Large intestine (tissue), 3 donors: Measurements from ENCODE around the gene ZNRF2. TPM values are rescaled to one million over a fixed set of nuclear protein-coding genes. Genes with fewer than 3 reads are reported as not detected.
"Not testable (repeated sequence)": the region's sequence is repeated elsewhere in the genome, so short reads cannot be mapped to it uniquely, and the experiment has no call there.

Experiments
- DNase-seq, 2 donors: peaks; one replicate each; pipeline versions ENCODE4 v3.0.0 to v3.0.0-alpha.2; 2013
- H3K27ac ChIP-seq: one replicate; pipeline ENCODE4 v1.5.1; 2013; ENCODE audit warnings: low read length
- H3K27me3 ChIP-seq: 2 replicates; pipeline ENCODE4 v1.6.1; 2013; ENCODE audit warnings: low read length; ENCODE audit not compliant: control insufficient read depth, insufficient read depth
- H3K36me3 ChIP-seq: 2 replicates; pipeline ENCODE4 v1.6.1; 2013; ENCODE audit warnings: low read length; ENCODE audit not compliant: control insufficient read depth, insufficient read depth
- H3K4me1 ChIP-seq: one replicate; pipeline ENCODE4 v1.6.1; 2013; ENCODE audit warnings: low read length; ENCODE audit not compliant: control insufficient read depth, insufficient read depth
- H3K4me3 ChIP-seq: one replicate; pipeline ENCODE4 v1.5.1; 2013; ENCODE audit warnings: low read length
- H3K9me3 ChIP-seq: one replicate; pipeline ENCODE4 v1.6.1; 2013; ENCODE audit warnings: mild to moderate bottlenecking, low read depth, low read length, moderate library complexity; ENCODE audit not compliant: control insufficient read depth
- WGBS: methylation state at CpG from one replicate; pipeline ENCODE4 v1.1.5; 2013; ENCODE audit warnings: low lambda C conversion rate; ENCODE audit not compliant: insufficient coverage; 5-methylcytosine and 5-hydroxymethylcytosine counted together
- polyA plus RNA-seq: library from polyadenylated mRNA; unstranded; fragments of 120-200 nt; gene quantifications from one replicate; pipeline ENCODE4 v1.2.1, GENCODE V29; 2013

Gene ZNRF2
- polyA plus RNA-seq, 1 donor: 12.1 TPM

- Histone ChIP-seq H3K36me3 (peaks cover 7% of the 10 kb centered on the region), H3K4me1 (no peaks in the 10 kb centered on the region), H3K27ac (no peak overlapping the region), H3K27me3 (no peaks in the 10 kb centered on the region), H3K9me3 (no peaks in the 10 kb centered on the region), H3K4me3 (no peak overlapping the region)
- DNase-seq: no peak
Measured at GRCh38 chr7:30369879-30370278, 85.5 kb downstream of the ZNRF2 start.

- Histone ChIP-seq H3K36me3 (peaks cover 5% of the 10 kb centered on the region), H3K9me3 (no peaks in the 10 kb centered on the region), H3K27me3 (no peaks in the 10 kb centered on the region), H3K4me1 (no peaks in the 10 kb centered on the region), H3K4me3 (no peak overlapping the region), H3K27ac (no peak overlapping the region)
- no peak for DNase-seq
- WGBS: 100% methylated on average over 2 of the region's 5 CpGs
Measured at GRCh38 chr7:30371321-30371720, 86.9 kb downstream of the ZNRF2 start.

GRCh38 chr7:30378275-30378674 is 93.9 kb downstream of the ZNRF2 start:
- no peak for DNase-seq
- no CpG with 5 or more reads among the region's 1 CpG for WGBS

GRCh38 chr7:30379131-30379530 is 94.7 kb downstream of the ZNRF2 start:
- no CpG with 5 or more reads among the region's 4 CpGs for WGBS
- no peaks in the 10 kb centered on the region for H3K36me3 ChIP-seq

More at GRCh38 chr7:30378275-30378674, 93.9 kb downstream of the ZNRF2 start:
- no peaks in the 10 kb centered on the region for H3K4me1 ChIP-seq
- no peaks in the 10 kb centered on the region for H3K36me3 ChIP-seq
- no peaks in the 10 kb centered on the region for H3K27me3 ChIP-seq
- no peak overlapping the region for H3K4me3 ChIP-seq
- no peak overlapping the region for H3K27ac ChIP-seq
- no peaks in the 10 kb centered on the region for H3K9me3 ChIP-seq

GRCh38 chr7:30379741-30380140 is 95.3 kb downstream of the ZNRF2 start:
- Histone ChIP-seq H3K27me3 (no peaks in the 10 kb centered on the region), H3K27ac (no peak overlapping the region), H3K4me1 (no peaks in the 10 kb centered on the region), H3K36me3 (no peaks in the 10 kb centered on the region), H3K9me3 (no peaks in the 10 kb centered on the region), H3K4me3 (no peak overlapping the region)
- no peak for DNase-seq
- WGBS: 74% methylated on average over 3 of the region's 4 CpGs

More at GRCh38 chr7:30379131-30379530, 94.7 kb downstream of the ZNRF2 start:
- H3K9me3 ChIP-seq: no peaks in the 10 kb centered on the region
- no peak overlapping the region for H3K27ac ChIP-seq
- no peak overlapping the region for H3K4me3 ChIP-seq
- no peak for DNase-seq
- H3K4me1 ChIP-seq: no peaks in the 10 kb centered on the region
- H3K27me3 ChIP-seq: no peaks in the 10 kb centered on the region

- no peaks in the 10 kb centered on the region for H3K27me3 ChIP-seq
- H3K27ac ChIP-seq: no peak overlapping the region
- H3K36me3 ChIP-seq: no peaks in the 10 kb centered on the region
- H3K9me3 ChIP-seq: no peaks in the 10 kb centered on the region
- WGBS: 80% methylated on average over 1 of the region's 2 CpGs
- no peaks in the 10 kb centered on the region for H3K4me1 ChIP-seq
- H3K4me3 ChIP-seq: no peak overlapping the region
- DNase-seq: no peak
Measured at GRCh38 chr7:30380294-30380693, 95.9 kb downstream of the ZNRF2 start.

GRCh38 chr7:30380824-30381223 is 96.4 kb downstream of the ZNRF2 start:
- DNase-seq, H3K27ac ChIP-seq, H3K36me3 ChIP-seq, H3K4me1 ChIP-seq, H3K27me3 ChIP-seq, H3K4me3 ChIP-seq, H3K9me3 ChIP-seq: not testable (repeated sequence)
- no CpG with 5 or more reads among the region's 4 CpGs for WGBS

GRCh38 chr7:30382607-30383006 is 98.2 kb downstream of the ZNRF2 start:
- Histone ChIP-seq H3K4me1 (no peaks in the 10 kb centered on the region), H3K27me3 (no peaks in the 10 kb centered on the region), H3K4me3 (no peak overlapping the region), H3K36me3 (no peaks in the 10 kb centered on the region), H3K9me3 (no peaks in the 10 kb centered on the region), H3K27ac (no peak overlapping the region)
- DNase-seq: peak in 1 of 2 donors; percentile 14
- WGBS: no CpG with 5 or more reads among the region's 1 CpG

- DNase-seq: no peak
- Histone ChIP-seq H3K9me3 (no peaks in the 10 kb centered on the region), H3K4me3 (no peak overlapping the region), H3K27ac (no peak overlapping the region), H3K4me1 (no peaks in the 10 kb centered on the region), H3K27me3 (no peaks in the 10 kb centered on the region), H3K36me3 (no peaks in the 10 kb centered on the region)
- WGBS: 89% methylated on average over 2 of the region's 3 CpGs
Measured at GRCh38 chr7:30389791-30390190, 105.4 kb downstream of the ZNRF2 start.

GRCh38 chr7:30390736-30391636 is 106.6 kb downstream of the ZNRF2 start:
- Histone ChIP-seq H3K36me3 (no peaks in the 10 kb centered on the region), H3K4me3 (no peak overlapping the region), H3K9me3 (no peaks in the 10 kb centered on the region), H3K27ac (no peak overlapping the region), H3K27me3 (no peaks in the 10 kb centered on the region), H3K4me1 (no peaks in the 10 kb centered on the region)
- no peak for DNase-seq
- WGBS: no CpG with 5 or more reads among the region's 8 CpGs

GRCh38 chr7:30391806-30392205 is 107.4 kb downstream of the ZNRF2 start:
- WGBS: 93% methylated on average over 3 of the region's 6 CpGs
- H3K27ac ChIP-seq: no peak overlapping the region
- no peak overlapping the region for H3K4me3 ChIP-seq
- H3K27me3 ChIP-seq: no peaks in the 10 kb centered on the region
- DNase-seq: no peak
- no peaks in the 10 kb centered on the region for H3K36me3 ChIP-seq
- H3K9me3 ChIP-seq: no peaks in the 10 kb centered on the region
- H3K4me1 ChIP-seq: no peaks in the 10 kb centered on the region
